ENCODE measurements around the gene CHRNA4. TPM values are rescaled to one million over a fixed set of nuclear protein-coding genes. Genes with fewer than 3 reads are reported as not detected.

CHRNA4 gene
- total and polyA plus RNA-seq, 5 experiments from 2014 or later: not detected

DNA sequence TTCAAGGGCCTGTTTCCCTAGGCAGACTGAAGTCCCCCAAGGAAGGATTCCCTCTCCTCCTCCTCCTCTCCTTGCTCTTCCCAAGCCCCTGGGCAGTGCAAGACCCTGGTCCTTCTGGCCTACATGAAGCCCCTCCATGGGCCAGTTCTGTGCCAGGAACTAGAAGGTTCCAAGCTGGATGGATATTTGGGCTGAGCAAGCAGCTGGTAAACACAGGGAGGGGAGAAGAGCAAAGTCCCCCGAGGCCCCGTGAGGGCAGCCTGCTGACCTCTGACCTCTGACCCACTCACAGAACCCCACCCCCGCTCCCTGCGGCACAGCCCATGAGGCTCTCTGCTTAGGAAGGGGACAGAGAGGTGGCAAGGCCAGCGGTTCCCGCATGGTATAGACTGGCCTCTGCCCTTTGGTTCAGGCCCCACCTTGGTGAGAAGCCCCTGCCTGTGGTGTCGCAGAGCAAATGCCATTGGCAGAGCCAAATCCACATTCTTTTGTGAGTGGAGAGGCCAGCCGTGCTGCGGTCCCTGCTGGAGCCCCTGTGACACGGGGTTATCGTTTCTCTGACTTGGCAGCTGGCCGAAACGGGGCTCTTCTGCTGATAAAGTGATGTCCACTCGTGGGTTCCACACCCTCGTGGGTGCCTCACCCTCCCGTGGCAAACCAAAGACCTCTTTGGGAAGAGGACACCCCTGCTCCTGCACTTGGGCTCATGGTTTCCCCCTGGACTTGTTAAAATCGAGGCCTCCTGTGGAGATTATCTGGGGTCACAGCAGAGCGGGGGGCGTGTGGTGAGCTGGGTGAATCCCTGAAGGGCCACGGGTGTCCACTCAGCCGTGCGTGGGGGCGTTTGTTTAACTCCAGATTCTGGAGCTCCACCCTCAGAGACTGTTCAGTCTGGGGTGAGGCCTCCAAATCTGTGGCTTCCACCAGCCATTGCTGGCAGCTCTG lies 2.1 kb upstream of the CHRNA4 start:
- Mint-ChIP-seq H3K4me3 (peak overlapping the region in 1 of 10 donors; percentile 53), H3K27ac (no peak overlapping the region), H3K27me3 (peaks cover 8 to 60% (median 16%) of the 10 kb centered on the region in 5 donors), H3K36me3 (no peaks in the 10 kb centered on the region), H3K9me3 (peaks cover 0 to 5% (median 0%) of the 10 kb centered on the region in 9 donors), H3K4me1 (peaks cover 0 to 10% (median 4%) of the 10 kb centered on the region in 4 donors)
- no peak for ATAC-seq
- DNase-seq: no peak
- POLR2A ChIA-PET: no interaction called here

DNA sequence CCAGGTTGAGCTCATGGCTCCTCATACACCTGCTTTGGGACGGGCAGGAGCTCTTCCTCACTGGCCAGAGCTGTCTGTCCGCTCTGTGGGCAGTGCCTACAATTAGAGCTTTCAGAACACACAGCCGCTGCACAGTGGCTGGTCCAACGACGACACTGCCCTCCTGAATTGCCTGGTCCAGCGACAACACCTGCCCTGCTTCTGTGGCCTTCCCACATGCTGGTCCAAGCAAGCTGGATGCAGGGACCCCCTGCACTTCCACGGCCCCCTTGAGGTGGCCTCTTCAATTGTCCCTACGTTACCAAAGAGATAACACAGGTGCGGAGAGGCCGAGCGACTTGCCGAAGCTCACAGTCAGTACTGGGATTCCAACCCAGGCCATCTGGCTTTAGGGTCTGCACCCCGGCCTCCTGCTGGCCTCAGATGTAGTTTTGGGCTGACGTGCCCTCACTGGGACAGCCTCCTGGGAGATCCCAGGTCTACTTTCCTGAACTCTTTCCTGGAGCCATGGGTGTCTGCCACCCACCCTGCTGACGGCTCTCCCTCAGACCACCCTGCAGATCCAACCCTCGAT lies 1.4 kb upstream of the CHRNA4 start:
- peak overlapping the region in 1 of 10 donors; percentile 49 for H3K27ac Mint-ChIP-seq
- no peaks in the 10 kb centered on the region for H3K36me3 Mint-ChIP-seq
- H3K4me3 Mint-ChIP-seq: peak overlapping the region in 3 of 10 donors; percentile 11 to 65 (median 53)
- H3K9me3 Mint-ChIP-seq: peaks cover 0 to 5% (median 0%) of the 10 kb centered on the region in 9 donors
- no peak for ATAC-seq
- POLR2A ChIA-PET: no interaction called here
- DNase-seq: no peak
- H3K27me3 Mint-ChIP-seq: peaks cover 8 to 60% (median 16%) of the 10 kb centered on the region in 5 donors
- H3K4me1 Mint-ChIP-seq: peaks cover 0 to 10% (median 4%) of the 10 kb centered on the region in 4 donors

DNA sequence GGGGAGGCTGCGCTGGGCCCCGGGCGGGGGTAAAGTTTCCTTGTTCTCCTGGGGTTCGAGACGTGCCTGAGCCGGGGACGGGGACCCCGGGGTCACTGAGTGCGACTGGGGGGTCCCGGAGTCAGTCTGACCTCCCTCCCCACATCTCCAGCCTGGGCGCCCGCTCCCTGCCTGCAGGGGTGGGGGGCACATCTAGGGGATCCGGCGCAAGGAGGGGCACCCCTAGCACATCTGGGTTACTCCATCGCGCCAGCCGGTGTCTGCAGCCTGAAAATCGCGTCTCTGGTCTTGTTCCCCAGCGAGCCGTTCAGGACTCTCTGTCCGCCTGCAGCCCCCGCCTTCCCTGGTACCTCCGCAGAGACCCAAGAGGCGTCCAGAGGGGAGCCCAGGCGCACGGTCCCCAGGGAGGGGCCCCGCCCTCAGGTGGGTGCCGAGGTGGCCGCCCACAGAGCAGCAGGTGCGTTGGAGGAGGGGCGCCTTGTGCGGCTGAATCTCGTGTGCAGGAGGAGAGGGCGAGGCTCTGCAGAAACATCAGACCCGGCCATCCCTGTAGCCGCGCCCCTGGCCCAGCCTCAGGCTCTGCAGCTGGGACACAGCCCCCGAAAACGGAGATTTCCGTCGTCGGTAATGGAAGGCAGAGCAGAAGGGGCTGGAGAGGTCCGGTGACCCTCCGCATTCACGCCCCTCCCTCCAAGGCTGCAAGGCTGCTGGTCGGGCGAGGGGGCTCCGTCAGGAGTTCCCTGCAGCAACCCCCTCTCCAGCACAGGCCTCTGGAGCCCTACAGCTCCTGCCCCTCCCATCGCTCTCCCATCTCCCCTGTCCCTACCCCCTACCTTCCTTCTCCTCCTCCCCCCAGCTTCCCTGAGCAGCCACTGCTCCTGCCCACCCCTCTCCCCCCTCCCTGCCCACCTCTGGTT lies 628 bp upstream of the CHRNA4 start:
- Mint-ChIP-seq H3K4me1 (peaks cover 0 to 10% (median 4%) of the 10 kb centered on the region in 4 donors), H3K27ac (peak overlapping the region in 1 of 10 donors; percentile 49), H3K36me3 (no peaks in the 10 kb centered on the region), H3K4me3 (peak overlapping the region in 1 of 10 donors; percentile 53), H3K9me3 (peaks cover 0 to 5% (median 0%) of the 10 kb centered on the region in 9 donors), H3K27me3 (peaks cover 8 to 60% (median 16%) of the 10 kb centered on the region in 5 donors)
- POLR2A ChIA-PET: no interaction called here
- peak in 1 of 2 donors; percentile 48 for ATAC-seq
- peak in 1 of 10 donors; percentile 15 for DNase-seq

DNA sequence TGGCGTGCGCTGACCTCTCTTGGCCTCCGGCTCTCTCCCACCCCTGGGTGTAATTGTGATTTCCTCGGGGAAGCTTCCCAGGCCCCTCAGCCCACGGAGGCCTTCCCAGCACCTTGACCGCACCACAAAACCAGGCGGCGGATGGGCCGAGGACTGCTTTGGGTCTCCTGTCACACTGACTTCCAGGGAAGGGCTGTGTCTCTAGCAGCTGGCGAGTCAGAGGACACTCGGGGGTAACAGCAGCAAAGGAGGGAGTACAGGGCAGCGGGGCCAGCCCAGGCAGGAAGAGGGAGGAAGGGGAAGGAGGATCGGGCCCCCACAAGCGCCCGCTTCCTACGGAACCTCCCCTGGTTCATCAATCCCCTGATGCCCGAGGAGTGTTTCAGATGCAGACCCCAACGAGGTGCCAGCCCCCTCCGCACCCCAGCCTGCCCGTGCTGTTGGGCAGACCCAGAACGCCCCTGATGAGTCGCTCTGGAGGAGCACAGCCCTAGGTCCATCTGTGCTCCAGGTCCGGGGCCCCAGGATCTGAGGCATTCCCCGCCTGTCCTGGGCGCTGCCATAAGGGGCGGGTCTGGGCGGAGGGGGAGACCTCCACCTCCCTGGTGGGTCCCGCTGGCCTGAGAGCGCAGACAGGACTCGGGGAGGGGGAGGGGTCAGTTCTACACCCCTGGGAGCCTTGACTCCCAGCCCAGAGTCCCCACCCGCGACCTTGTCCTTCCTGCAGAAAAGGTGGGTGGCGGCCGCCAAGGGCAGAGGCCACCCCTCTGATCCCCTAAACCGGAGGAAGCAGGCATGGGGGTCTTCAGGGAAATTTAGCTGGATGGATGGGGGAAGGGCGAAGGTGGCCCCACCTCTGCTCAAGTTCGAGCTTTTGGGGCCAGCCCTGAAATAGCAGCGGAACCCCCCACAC lies 956 bp downstream of the CHRNA4 start:
- DNase-seq: no peak
- peak overlapping the region in 1 of 10 donors; percentile 30 for H3K4me3 Mint-ChIP-seq

DNA sequence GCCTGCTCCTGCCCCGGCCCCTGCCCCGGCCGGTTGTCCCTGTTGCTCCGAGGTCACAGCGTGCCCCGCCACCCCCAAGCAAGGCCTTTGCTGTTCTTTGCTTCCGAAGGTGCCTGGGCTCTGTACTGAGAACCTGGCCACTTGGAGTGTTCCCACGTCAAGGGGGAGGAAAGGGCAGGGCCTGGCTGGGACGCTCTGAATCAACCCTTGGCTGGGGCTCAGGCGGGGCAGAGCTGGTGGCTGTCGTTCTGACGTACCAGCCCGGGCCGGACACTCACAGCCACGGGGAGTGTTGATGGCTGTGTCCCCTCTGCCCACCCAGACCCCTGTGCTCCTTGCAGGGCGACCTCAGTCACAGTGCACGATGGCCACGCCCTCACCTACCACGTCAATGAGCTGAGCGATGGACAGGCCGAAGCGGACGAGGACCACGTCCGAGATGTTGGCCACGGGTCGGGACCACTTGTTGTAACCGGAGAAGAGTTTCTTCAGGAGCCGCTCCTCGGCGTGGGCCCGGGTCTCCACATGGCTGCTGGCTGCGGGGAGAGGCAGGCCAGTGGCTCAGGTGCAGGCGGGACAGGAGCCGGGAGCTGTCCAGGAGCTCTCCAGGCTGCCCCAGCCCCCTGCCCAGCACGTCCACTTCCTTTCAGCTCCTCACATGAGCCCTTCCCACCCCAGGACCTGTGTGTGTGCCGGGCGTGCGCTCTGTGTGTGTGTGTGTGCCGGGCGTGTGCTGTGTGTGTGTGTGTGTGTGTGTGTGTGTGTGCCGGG lies 1.8 kb downstream of the CHRNA4 start:
- no peak overlapping the region for H3K27ac Mint-ChIP-seq
- POLR2A ChIA-PET: no interaction called here
- DNase-seq: no peak
- H3K9me3 Mint-ChIP-seq: peaks cover 0 to 5% (median 0%) of the 10 kb centered on the region in 9 donors
- no peak overlapping the region for H3K4me3 Mint-ChIP-seq
- no peaks in the 10 kb centered on the region for H3K36me3 Mint-ChIP-seq
- peaks cover 0 to 10% (median 4%) of the 10 kb centered on the region in 4 donors for H3K4me1 Mint-ChIP-seq
- ATAC-seq: no peak
- peaks cover 8 to 61% (median 16%) of the 10 kb centered on the region in 5 donors for H3K27me3 Mint-ChIP-seq

More for the DNA sequence above, 956 bp downstream of the CHRNA4 start:
- Mint-ChIP-seq H3K4me1 (peaks cover 0 to 10% (median 4%) of the 10 kb centered on the region in 4 donors), H3K9me3 (peaks cover 0 to 5% (median 0%) of the 10 kb centered on the region in 9 donors), H3K36me3 (no peaks in the 10 kb centered on the region), H3K27me3 (peaks cover 8 to 60% (median 12%) of the 10 kb centered on the region in 5 donors), H3K27ac (no peak overlapping the region)
- no peak for ATAC-seq
- POLR2A ChIA-PET: no interaction called here

DNA sequence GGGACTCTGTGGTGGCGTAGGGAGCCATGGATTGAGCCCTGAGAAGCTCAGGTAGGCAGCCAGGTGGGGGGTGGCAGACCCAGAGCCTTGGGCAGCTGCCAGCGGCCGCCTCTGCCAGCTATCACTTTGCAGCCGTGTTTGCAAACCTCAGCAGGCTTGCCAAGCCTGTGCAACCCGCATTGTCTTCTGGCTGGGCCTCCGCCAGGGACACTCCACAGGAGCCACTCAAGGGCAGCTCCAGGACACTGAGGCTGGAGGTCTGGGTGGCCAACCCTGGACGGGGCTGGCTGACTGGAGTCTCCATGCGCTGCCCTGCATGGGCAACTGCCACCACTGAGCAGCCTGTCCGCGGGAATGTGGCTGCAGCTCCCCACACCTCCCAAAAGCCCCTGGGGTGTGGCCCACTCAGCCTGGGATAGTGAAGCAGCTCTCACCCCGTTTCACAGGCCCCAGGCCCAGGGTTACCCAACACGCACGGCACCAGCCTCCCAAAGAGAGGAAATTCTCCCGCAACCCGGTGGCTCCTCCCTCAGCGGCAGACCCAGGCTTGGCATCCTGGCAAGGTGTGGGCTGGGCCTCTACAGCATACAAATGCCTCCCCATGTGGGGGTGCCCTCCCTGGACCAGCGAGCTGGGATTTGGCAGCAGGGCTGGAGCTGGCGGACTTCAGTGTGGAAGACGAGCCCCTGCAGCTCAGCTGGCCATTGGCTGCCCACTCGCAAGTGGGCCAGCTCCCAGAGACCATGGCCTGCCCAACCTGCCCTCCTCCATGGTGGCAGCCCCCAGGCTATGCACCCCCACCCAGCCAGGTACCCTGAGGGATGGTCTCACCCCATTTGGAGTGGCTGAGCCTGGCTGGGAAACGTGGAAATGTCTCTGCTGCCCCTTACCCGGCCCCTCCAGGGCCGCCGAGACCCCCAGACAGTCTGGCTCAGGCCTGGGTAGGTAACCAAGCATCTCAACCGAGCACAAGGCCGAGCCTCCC lies 2.9 kb downstream of the CHRNA4 start:
- POLR2A ChIA-PET: no interaction called here
- no peak for ATAC-seq
- Mint-ChIP-seq H3K27me3 (peaks cover 8 to 51% (median 13%) of the 10 kb centered on the region in 5 donors), H3K4me1 (peaks cover 0 to 10% (median 4%) of the 10 kb centered on the region in 4 donors), H3K27ac (no peak overlapping the region), H3K4me3 (no peak overlapping the region), H3K36me3 (no peaks in the 10 kb centered on the region), H3K9me3 (peaks cover 0 to 5% (median 0%) of the 10 kb centered on the region in 9 donors)
- DNase-seq: no peak

DNA sequence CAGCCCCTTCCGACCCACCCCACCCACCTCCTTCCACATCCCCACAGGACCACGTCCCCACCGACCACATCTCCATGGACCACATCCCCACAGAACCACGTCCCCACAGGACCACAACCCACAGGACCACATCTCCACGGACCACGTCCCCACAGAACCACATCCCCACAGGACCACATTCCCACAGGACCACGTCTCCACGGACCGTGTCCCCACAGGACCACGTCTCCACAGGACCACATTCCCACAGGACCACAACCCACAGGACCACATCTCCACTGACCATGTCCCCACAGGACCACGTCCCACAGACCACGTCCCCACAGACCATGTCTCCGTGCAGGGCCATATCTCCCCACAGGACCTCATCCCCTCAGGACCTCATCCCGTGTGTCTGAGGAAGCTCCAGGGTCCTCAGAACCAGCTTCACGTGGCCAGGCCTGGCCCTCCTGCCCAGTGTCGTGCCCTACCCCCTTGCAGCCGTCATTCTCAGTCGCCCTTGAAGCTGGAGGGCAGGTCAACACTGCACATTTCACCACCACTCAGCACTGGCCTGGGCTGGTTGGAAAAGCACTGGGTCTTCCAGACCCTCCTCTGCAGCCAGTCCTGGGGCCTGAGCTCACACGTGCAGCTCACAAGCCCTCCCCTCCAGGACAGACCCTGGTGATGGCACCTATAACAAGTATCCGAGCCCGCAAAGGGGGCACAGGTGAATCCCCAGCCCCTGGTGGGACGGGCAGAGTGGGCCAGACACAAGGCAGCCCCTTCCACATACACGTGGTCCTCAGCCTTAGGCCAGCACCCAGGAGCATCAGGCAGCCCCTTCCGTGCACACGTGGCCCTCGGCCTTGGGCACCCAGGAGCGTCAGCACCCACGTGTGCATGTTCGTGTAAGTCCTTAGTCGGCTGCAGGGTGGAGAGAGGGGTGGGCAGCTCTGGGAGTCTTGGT lies 3.9 kb downstream of the CHRNA4 start:
- no peak for DNase-seq
- H3K27me3 Mint-ChIP-seq: peaks cover 0 to 40% (median 4%) of the 10 kb centered on the region in 5 donors
- no peak for ATAC-seq
- no peak overlapping the region for H3K4me3 Mint-ChIP-seq
- H3K36me3 Mint-ChIP-seq: no peaks in the 10 kb centered on the region
- no peaks in the 10 kb centered on the region for H3K9me3 Mint-ChIP-seq
- no peak overlapping the region for H3K27ac Mint-ChIP-seq
- POLR2A ChIA-PET: no interaction called here
- H3K4me1 Mint-ChIP-seq: peaks cover 0 to 2% (median 0%) of the 10 kb centered on the region in 4 donors

DNA sequence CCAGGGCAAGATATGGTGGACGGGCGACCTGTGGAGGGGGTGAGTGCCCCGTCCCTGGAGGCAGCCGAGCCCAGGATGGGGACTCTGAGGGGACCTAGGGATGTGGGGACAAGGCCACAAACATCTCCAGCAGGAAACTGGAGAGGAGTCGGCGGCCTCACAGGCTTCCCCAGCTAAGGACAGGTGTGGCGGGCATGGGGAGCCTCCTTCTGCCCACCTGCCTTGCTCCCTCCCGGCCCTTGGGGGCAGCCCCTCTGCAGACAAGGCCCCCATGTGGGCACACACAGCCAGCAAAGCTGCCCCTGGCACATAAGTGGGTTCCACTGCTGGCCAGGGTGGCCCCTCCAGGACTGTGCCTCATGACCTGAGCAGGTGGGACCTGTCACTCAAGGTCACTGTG lies 4.6 kb downstream of the CHRNA4 start:
- DNase-seq (no peak), ATAC-seq (no peak)
- Mint-ChIP-seq H3K27ac (no peak overlapping the region), H3K4me3 (no peak overlapping the region), H3K4me1 (no peaks in the 10 kb centered on the region), H3K27me3 (peaks cover 0 to 35% (median 4%) of the 10 kb centered on the region in 5 donors), H3K9me3 (no peaks in the 10 kb centered on the region), H3K36me3 (no peaks in the 10 kb centered on the region)
- POLR2A ChIA-PET: no interaction called here

DNA sequence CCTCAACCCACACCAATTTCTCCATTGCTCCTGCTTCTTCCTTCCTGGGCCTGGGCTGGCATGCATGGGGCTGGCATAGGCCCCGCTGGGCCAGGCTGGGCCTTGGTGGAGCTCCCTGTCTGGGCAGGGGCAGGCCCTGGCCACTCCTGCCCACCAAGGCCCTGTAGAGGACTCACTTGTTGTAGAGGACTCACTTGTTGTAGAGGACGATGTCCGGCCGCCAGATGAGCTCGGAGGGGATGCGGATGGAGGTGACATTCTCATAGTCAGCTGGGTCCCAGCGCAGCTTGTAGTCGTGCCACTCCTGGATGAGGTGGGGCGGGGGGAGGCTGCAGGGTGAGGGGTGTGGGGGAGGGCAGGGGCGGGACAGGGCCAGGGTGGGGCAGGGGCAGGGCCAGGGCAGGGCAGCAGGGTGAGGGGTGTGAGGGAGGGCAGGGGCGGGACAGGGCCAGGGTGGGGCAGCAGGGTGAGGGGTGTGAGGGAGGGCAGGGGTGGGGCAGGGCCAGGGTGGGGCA lies 5.3 kb downstream of the CHRNA4 start:
- no peak overlapping the region for H3K27ac Mint-ChIP-seq
- H3K4me3 Mint-ChIP-seq: no peak overlapping the region
- H3K36me3 Mint-ChIP-seq: no peaks in the 10 kb centered on the region
- no peak for DNase-seq
- H3K9me3 Mint-ChIP-seq: no peaks in the 10 kb centered on the region
- H3K4me1 Mint-ChIP-seq: no peaks in the 10 kb centered on the region
- POLR2A ChIA-PET: no interaction called here
- ATAC-seq: no peak
- H3K27me3 Mint-ChIP-seq: peaks cover 0 to 33% (median 4%) of the 10 kb centered on the region in 5 donors

Data from naive thymus-derived CD8-positive, alpha-beta T cell (primary cell).